HL-60/S4 (cell line): ENCODE measurements around the gene SUGCT.
"Not testable (repeated sequence)": the region's sequence is repeated elsewhere in the genome, so short reads cannot be mapped to it uniquely, and the experiment has no call there.

Source experiments
- in situ Hi-C: fragments of 300-500 bp; cut with MboI; formaldehyde crosslinking; loops from 2 replicates; pipeline ENCODE4 v1.14.3; 2022; ENCODE audit warnings: low sequenced_read_pairs

SUGCT gene

GRCh38 chr7:40199076-40199802, 64.4 kb downstream of the SUGCT start:
- in situ Hi-C loops = no loop called here

- in situ Hi-C loops = no loop called here
Observed at GRCh38 chr7:40200791-40201190, 66.0 kb downstream of the SUGCT start.

- in situ Hi-C loops = no loop called here
Observed at GRCh38 chr7:40202851-40203250, 68.0 kb downstream of the SUGCT start.

GRCh38 chr7:40204581-40204980, 69.8 kb downstream of the SUGCT start:
- in situ Hi-C loops = no loop called here

GRCh38 chr7:40205992-40206391, 71.2 kb downstream of the SUGCT start:
- in situ Hi-C loops = no loop called here

GRCh38 chr7:40211276-40212003, 76.6 kb downstream of the SUGCT start:
- in situ Hi-C loops = no loop called here

- in situ Hi-C loops = no loop called here
Observed at GRCh38 chr7:40213291-40213690, 78.5 kb downstream of the SUGCT start.

GRCh38 chr7:40213856-40214255, 79.1 kb downstream of the SUGCT start:
- in situ Hi-C loops = no loop called here

- in situ Hi-C loops = not testable (repeated sequence)
Observed at GRCh38 chr7:40218612-40219011, 83.8 kb downstream of the SUGCT start.

- in situ Hi-C loops = no loop called here
Observed at GRCh38 chr7:40219917-40220316, 85.1 kb downstream of the SUGCT start.

GRCh38 chr7:40220421-40220911, 85.7 kb downstream of the SUGCT start:
- in situ Hi-C loops = no loop called here

- in situ Hi-C loops = no loop called here
Observed at GRCh38 chr7:40221836-40222235, 87.0 kb downstream of the SUGCT start.

GRCh38 chr7:40223451-40224127, 88.8 kb downstream of the SUGCT start:
- in situ Hi-C loops = no loop called here

- in situ Hi-C loops = loop anchor here (25.0 kb wide), 1 partner anchor 1482 kb away; the partner anchor contains the start of gene INHBA
Observed at GRCh38 chr7:40230101-40230500, 95.3 kb downstream of the SUGCT start.

- in situ Hi-C loops = loop anchor here (25.0 kb wide), 1 partner anchor 1481 kb away; the partner anchor contains the start of gene INHBA
Observed at GRCh38 chr7:40231796-40232195, 97.0 kb downstream of the SUGCT start.

GRCh38 chr7:40232242-40232893, 97.6 kb downstream of the SUGCT start:
- in situ Hi-C loops = loop anchor here (25.0 kb wide), 1 partner anchor 1480 kb away; the partner anchor contains the start of gene INHBA

- in situ Hi-C loops = loop anchor here (25.0 kb wide), 1 partner anchor 1478 kb away; the partner anchor contains the start of gene INHBA
Observed at GRCh38 chr7:40234046-40234445, 99.2 kb downstream of the SUGCT start.

GRCh38 chr7:40234666-40235065, 99.9 kb downstream of the SUGCT start:
- in situ Hi-C loops = loop anchor here (25.0 kb wide), 1 partner anchor 1478 kb away; the partner anchor contains the start of gene INHBA

- in situ Hi-C loops = loop anchor here (25.0 kb wide), 1 partner anchor 1475 kb away; the partner anchor contains the start of gene INHBA
Observed at GRCh38 chr7:40237731-40238130, 102.9 kb downstream of the SUGCT start.

- in situ Hi-C loops = loop anchor here (25.0 kb wide), 1 partner anchor 1472 kb away; the partner anchor contains the start of gene INHBA
Observed at GRCh38 chr7:40239755-40240303, 105.0 kb downstream of the SUGCT start.
